Testis (tissue), 3 donors: ENCODE results near the gene TUBB4A. TPM values are rescaled to one million over a fixed set of nuclear protein-coding genes. Genes with fewer than 3 reads are reported as not detected.

Experiments
- DNase-seq: peaks from one replicate; pipeline ENCODE4 v3.0.0-alpha.2; 2019
- H3K27ac ChIP-seq, 2 donors: fragments of 200-600 bp; sonication (generic); one replicate each; pipeline ENCODE4 v1.5.1; 2019
- H3K27me3 ChIP-seq: fragments of 200-600 bp; sonication (generic); one replicate; pipeline ENCODE4 v1.5.1; 2019
- H3K36me3 ChIP-seq: fragments of 200-600 bp; sonication (generic); one replicate; pipeline ENCODE4 v1.5.1; 2017; ENCODE audit warnings: low read depth; ENCODE audit errors: missing control alignments
- H3K4me1 ChIP-seq: fragments of 200-600 bp; sonication (generic); one replicate; pipeline ENCODE4 v1.5.1; 2019
- H3K4me3 ChIP-seq, 2 donors: fragments of 200-600 bp; sonication (generic); one replicate each; pipeline ENCODE4 v1.5.1; 2017 to 2019
- H3K9me3 ChIP-seq: fragments of 200-600 bp; sonication (generic); one replicate; pipeline ENCODE4 v1.5.1; 2017
- POLR2A ChIP-seq: fragments of 450-650 bp; IDR thresholded peaks from one replicate; pipeline ENCODE4 v1.6.1; 2017; ENCODE audit warnings: antibody characterized with exemption, mild to moderate bottlenecking, moderate library complexity
- WGBS, 2 donors: methylation state at CpG; one replicate each; pipeline ENCODE4 v1.1.5; 2018; 5-methylcytosine and 5-hydroxymethylcytosine counted together
- intact Hi-C: fragments of 100-400 bp; cut with DNase I; formaldehyde crosslinking; loops from one replicate; pipeline ENCODE4 v1.15.1; 2023; ENCODE audit warnings: low total_unique reads
- polyA plus RNA-seq: library from polyadenylated mRNA; stranded (reverse); fragments of 350-450 nt; fragmentation: Illumina TruSeq; extraction: RNeasy Lipid Tissue Mini Kit (QIAGEN cat#74804); gene quantifications from one replicate; pipeline ENCODE4 v1.2.3, GENCODE V29; 2014; ENCODE audit warnings: low read depth, low replicate concordance; ENCODE audit not compliant: insufficient read depth
- total RNA-seq, 2 donors: library from RNA; depleted of rRNA; stranded (reverse); fragments of >200 nt; gene quantifications; one replicate each; pipeline ENCODE4 v1.2.3, GENCODE V29; 2016
- TF ChIP-seq, protein P1 (sequence below), 3 experiments: fragments of 450-650 bp in 2 of 3; fragments of 200-600 bp in 1 of 3; sonication (generic) in 1 of 3; IDR thresholded peaks; one replicate each; pipeline ENCODE4 v1.5.1; 2016 to 2019; ENCODE audit warnings: antibody characterized with exemption in 3 of 3, mild to moderate bottlenecking in 2 of 3, moderate library complexity in 1 of 3

Gene TUBB4A
- total and polyA plus RNA-seq, 3 donors from 2014 or later, result 205 to 277 (median 217) TPM

DNA sequence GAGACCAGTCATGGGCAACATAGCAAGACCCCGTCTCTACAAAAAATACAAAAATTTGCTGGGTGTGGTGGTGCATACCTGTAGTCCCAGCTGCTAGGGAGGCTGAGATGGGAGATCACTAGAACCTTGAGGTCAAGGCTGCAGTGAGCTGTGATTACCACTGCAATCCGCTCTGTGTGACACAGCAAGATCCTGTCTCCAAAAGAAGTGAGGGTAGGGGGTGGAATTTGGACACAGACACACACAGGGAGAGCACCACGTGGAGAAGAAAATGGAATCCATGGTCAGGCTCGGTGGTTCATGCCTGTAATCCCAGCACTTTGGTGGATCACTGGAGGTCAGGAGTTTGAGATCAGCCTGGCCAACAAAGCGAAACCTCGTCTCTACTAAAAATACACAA, 37.4 kb upstream of the TUBB4A start:
- TF ChIP-seq POLR2A, result no peak
- TF ChIP-seq, protein P1, sequence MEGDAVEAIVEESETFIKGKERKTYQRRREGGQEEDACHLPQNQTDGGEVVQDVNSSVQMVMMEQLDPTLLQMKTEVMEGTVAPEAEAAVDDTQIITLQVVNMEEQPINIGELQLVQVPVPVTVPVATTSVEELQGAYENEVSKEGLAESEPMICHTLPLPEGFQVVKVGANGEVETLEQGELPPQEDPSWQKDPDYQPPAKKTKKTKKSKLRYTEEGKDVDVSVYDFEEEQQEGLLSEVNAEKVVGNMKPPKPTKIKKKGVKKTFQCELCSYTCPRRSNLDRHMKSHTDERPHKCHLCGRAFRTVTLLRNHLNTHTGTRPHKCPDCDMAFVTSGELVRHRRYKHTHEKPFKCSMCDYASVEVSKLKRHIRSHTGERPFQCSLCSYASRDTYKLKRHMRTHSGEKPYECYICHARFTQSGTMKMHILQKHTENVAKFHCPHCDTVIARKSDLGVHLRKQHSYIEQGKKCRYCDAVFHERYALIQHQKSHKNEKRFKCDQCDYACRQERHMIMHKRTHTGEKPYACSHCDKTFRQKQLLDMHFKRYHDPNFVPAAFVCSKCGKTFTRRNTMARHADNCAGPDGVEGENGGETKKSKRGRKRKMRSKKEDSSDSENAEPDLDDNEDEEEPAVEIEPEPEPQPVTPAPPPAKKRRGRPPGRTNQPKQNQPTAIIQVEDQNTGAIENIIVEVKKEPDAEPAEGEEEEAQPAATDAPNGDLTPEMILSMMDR (IDR thresholded peaks at IDR 0.05), result no peak
- H3K9me3 ChIP-seq, result no peaks in the 10 kb centered on the region
- intact Hi-C loops, result no loop called here
- no peaks in the 10 kb centered on the region for H3K27me3 ChIP-seq
- H3K4me3 ChIP-seq, result no peak overlapping the region
- no peaks in the 10 kb centered on the region for H3K36me3 ChIP-seq
- no peak for DNase-seq
- WGBS, 2 donors, result 81 to 90% methylated on average over 6 of the region's 6 CpGs
- H3K4me1 ChIP-seq, result no peaks in the 10 kb centered on the region
- H3K27ac ChIP-seq, result no peak overlapping the region

DNA sequence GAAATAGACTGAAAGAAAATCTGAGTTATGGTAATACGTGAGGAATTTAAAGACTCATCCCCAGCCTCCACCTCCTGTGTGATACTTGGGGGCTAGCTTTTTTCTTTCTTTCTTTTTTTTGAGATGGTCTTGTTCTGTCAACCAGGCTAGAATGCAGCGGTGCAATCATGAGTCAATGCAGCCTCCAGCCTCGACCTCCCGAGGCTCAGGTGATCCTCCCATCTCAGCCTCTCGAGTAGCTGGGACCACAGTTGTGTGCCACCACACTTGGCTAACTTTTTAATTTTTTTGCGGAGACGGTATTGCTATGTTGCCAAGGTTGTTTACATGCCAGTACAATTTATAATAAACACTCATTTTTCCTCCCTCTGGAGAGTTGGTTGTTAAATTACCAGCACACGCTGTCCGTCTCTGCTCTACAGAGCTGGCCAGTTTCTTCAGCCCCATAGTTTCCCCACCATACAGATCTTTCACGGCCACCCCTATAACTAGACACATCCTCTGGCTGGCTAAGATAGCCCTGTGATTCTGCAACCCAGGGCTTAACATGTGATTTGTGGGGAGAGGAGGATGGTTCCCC, 33.5 kb upstream of the TUBB4A start:
- H3K4me1 ChIP-seq, result peaks cover 9% of the 10 kb centered on the region
- H3K27ac ChIP-seq, result no peak overlapping the region
- no peaks in the 10 kb centered on the region for H3K27me3 ChIP-seq
- no peak for DNase-seq
- H3K9me3 ChIP-seq, result no peaks in the 10 kb centered on the region
- no peaks in the 10 kb centered on the region for H3K36me3 ChIP-seq
- H3K4me3 ChIP-seq, result no peak overlapping the region
- intact Hi-C loops, result no loop called here
- TF ChIP-seq, protein P1 (IDR thresholded peaks at IDR 0.05), result no peak
- WGBS, 2 donors, result 78 to 79% methylated on average over 10 of the region's 10 CpGs

DNA sequence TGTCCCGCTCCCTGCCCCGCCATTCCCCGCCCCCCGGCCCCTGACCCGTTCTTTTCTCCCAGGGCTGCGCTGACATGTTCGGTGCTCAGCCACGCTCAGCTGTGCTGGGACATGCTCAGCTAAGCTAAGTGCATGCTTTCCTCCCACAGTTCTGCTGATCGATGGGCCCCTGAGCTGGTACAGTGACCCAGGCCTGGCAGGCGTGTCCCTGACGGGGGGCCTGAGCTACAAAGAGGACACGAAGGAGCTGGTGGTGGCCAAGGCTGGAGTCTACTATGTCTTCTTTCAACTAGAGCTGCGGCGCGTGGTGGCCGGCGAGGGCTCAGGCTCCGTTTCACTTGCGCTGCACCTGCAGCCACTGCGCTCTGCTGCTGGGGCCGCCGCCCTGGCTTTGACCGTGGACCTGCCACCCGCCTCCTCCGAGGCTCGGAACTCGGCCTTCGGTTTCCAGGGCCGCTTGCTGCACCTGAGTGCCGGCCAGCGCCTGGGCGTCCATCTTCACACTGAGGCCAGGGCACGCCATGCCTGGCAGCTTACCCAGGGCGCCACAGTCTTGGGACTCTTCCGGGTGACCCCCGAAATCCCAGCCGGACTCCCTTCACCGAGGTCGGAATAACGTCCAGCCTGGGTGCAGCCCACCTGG, 32.5 kb upstream of the TUBB4A start:
- DNase-seq, result no peak
- Histone ChIP-seq H3K9me3 (no peaks in the 10 kb centered on the region), H3K27me3 (no peaks in the 10 kb centered on the region), H3K27ac (no peak overlapping the region), H3K4me3 (no peak overlapping the region), H3K36me3 (no peaks in the 10 kb centered on the region), H3K4me1 (peaks cover 9% of the 10 kb centered on the region)
- 28 to 38% methylated on average over 10 to 34 of the region's 40 CpGs for WGBS, 2 donors
- intact Hi-C loops, result no loop called here
- TF ChIP-seq, protein P1 (IDR thresholded peaks at IDR 0.05), result no peak
- no peak for TF ChIP-seq POLR2A

DNA sequence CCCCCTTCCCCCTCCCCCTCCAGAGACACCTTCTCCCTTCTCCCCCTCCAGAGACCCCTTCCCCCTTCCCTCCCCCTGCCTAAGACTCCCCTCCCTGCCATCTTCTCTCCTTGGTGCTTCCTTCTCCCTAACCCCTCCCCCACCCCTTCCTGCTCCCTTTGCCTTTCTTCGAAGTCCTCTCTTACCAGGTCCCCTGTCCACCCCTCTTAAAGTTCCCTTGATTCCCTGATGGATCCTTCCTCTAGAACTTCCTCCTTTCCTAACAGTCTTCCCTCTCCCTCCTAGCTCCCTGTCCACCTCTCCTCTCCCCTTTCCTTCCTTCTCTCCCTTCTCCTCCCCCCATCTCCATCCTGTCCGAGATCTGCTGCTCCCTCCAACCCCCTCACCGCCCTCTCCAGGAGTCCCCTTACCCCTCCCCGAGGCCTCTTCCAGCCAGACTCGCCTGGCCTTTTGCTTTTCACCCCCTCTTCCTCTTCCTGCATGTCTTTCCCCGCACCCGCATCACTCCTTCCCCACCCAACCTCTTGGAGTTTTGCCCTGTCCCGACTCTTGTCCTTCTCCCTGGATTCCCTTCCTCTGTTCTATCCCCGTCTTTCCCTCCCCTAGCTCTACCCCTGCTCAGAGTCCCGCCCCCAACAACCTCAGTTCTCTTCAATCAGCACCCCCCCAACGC, 31.8 kb upstream of the TUBB4A start:
- no peak for DNase-seq
- Histone ChIP-seq H3K9me3 (no peaks in the 10 kb centered on the region), H3K27me3 (no peaks in the 10 kb centered on the region), H3K4me3 (no peak overlapping the region), H3K27ac (no peak overlapping the region), H3K4me1 (peaks cover 9% of the 10 kb centered on the region), H3K36me3 (no peaks in the 10 kb centered on the region)
- intact Hi-C loops, result no loop called here
- WGBS, 2 donors, result 9 to 11% methylated on average over 11 of the region's 11 CpGs
- TF ChIP-seq, protein P1 (IDR thresholded peaks at IDR 0.05), result no peak
- TF ChIP-seq POLR2A, result no peak
